HEK293 (cell line): ENCODE measurements around the gene ST3GAL5.
"Not testable (repeated sequence)": the region's sequence is repeated elsewhere in the genome, so short reads cannot be mapped to it uniquely, and the experiment has no call there.

Experiments
- CTCF ChIA-PET: fragments of 350-600 bp; formaldehyde crosslinking; extraction: SDS; loops from one replicate; lab custom pipeline; 2021; ENCODE audit warnings: antibody characterized with exemption; lab: Yijun Ruan, JAX
- POLR2A ChIA-PET: fragments of 300-600 bp; formaldehyde crosslinking; extraction: SDS; loops from one replicate; lab custom pipeline; 2020; ENCODE audit warnings: antibody characterized with exemption, inconsistent platforms; lab: Yijun Ruan, JAX
- H3K27ac ChIP-seq: fragments of 200-500 bp; sonication (Bioruptor generic); 2 replicates; pipeline ENCODE4 v1.5.1; 2014; ENCODE audit warnings: low read depth, low read length, control low read depth, inconsistent platforms; ENCODE audit errors: extremely low read depth
- H3K36me3 ChIP-seq, 2 experiments: fragments of 200-500 bp in 1 of 2; sonication (Bioruptor generic) in 1 of 2; 1 replicate in 1 of 2; 2 replicates in 1 of 2; pipeline ENCODE4 v1.5.1; 2014 to 2017; ENCODE audit warnings: inconsistent platforms in 2 of 2, low read length in 2 of 2; ENCODE audit not compliant: control insufficient read depth in 2 of 2, insufficient read depth in 1 of 2
- H3K4me1 ChIP-seq: fragments of 200-500 bp; sonication (Bioruptor generic); 2 replicates; pipeline ENCODE4 v1.5.1; 2014; ENCODE audit warnings: mild to moderate bottlenecking, low read length, inconsistent platforms; ENCODE audit not compliant: control insufficient read depth, insufficient read depth
- H3K4me3 ChIP-seq: 2 replicates; pipeline ENCODE4 v1.5.1; 2011; ENCODE audit warnings: low read depth, mild to moderate bottlenecking, control low read depth, low read length, moderate library complexity
- H3K9me3 ChIP-seq: fragments of 200-500 bp; sonication (Bioruptor generic); 2 replicates; pipeline ENCODE4 v1.5.1; 2014; ENCODE audit warnings: low read depth, low read length, inconsistent platforms; ENCODE audit not compliant: control insufficient read depth, insufficient read depth
- KLF10 ChIP-seq: fragments of 450-650 bp; IDR thresholded peaks from 2 replicates; pipeline ENCODE4 v1.5.1; 2018; ENCODE audit warnings: missing biosample characterization, mild to moderate bottlenecking, missing genetic modification characterization
- SP3 ChIP-seq: fragments of 450-650 bp; formaldehyde crosslinking; IDR thresholded peaks from 2 replicates; pipeline ENCODE4 v1.5.1; 2016; ENCODE audit warnings: missing biosample characterization, missing genetic modification characterization
- ZBTB21 ChIP-seq: fragments of 450-650 bp; formaldehyde crosslinking; IDR thresholded peaks from 2 replicates; pipeline ENCODE4 v1.5.1; 2017; ENCODE audit warnings: missing biosample characterization, missing genetic modification characterization
- ZFHX2 ChIP-seq: fragments of 450-650 bp; formaldehyde crosslinking; conservative IDR thresholded peaks from 2 replicates; pipeline ENCODE4 v1.5.1; 2016; ENCODE audit warnings: missing biosample characterization, missing genetic modification characterization
- ZNF133 ChIP-seq: fragments of 450-650 bp; formaldehyde crosslinking; IDR thresholded peaks from 2 replicates; pipeline ENCODE4 v1.5.1; 2016; ENCODE audit warnings: missing biosample characterization, missing genetic modification characterization
- ZNF157 ChIP-seq: fragments of 450-650 bp; formaldehyde crosslinking; IDR thresholded peaks from 2 replicates; pipeline ENCODE4 v1.5.1; 2016; ENCODE audit warnings: missing biosample characterization, missing genetic modification characterization
- ZNF169 ChIP-seq: fragments of 450-650 bp; formaldehyde crosslinking; IDR thresholded peaks from 2 replicates; pipeline ENCODE4 v1.5.1; 2016; ENCODE audit warnings: missing biosample characterization, missing genetic modification characterization
- ZNF335 ChIP-seq: fragments of 450-650 bp; formaldehyde crosslinking; conservative IDR thresholded peaks from 2 replicates; pipeline ENCODE4 v1.5.1; 2016; ENCODE audit warnings: missing biosample characterization, missing genetic modification characterization
- ZNF391 ChIP-seq: fragments of 450-650 bp; formaldehyde crosslinking; IDR thresholded peaks from 2 replicates; pipeline ENCODE4 v1.5.1; 2016; ENCODE audit warnings: low read depth, missing biosample characterization, missing genetic modification characterization, borderline replicate concordance
- ZNF473 ChIP-seq: fragments of 450-650 bp; formaldehyde crosslinking; IDR thresholded peaks from 2 replicates; pipeline ENCODE4 v1.5.1; 2017; ENCODE audit warnings: missing biosample characterization, missing genetic modification characterization
- ZNF48 ChIP-seq: fragments of 450-650 bp; formaldehyde crosslinking; IDR thresholded peaks from 2 replicates; pipeline ENCODE4 v1.5.1; 2016; ENCODE audit warnings: missing biosample characterization, missing genetic modification characterization
- ZNF585B ChIP-seq: fragments of 450-650 bp; formaldehyde crosslinking; IDR thresholded peaks from 2 replicates; pipeline ENCODE4 v1.5.1; 2016; ENCODE audit warnings: missing biosample characterization, missing genetic modification characterization
- ZNF776 ChIP-seq: fragments of 450-650 bp; formaldehyde crosslinking; IDR thresholded peaks from 2 replicates; pipeline ENCODE4 v1.5.0; 2017; ENCODE audit warnings: missing biosample characterization, missing genetic modification characterization, borderline replicate concordance
- ZNF792 ChIP-seq: fragments of 450-650 bp; formaldehyde crosslinking; IDR thresholded peaks from 2 replicates; pipeline ENCODE4 v1.5.1; 2016; ENCODE audit warnings: missing biosample characterization, missing genetic modification characterization
- ZNF837 ChIP-seq: fragments of 450-650 bp; formaldehyde crosslinking; IDR thresholded peaks from 2 replicates; pipeline ENCODE4 v1.5.1; 2016; ENCODE audit warnings: missing biosample characterization, missing genetic modification characterization
- ZNF843 ChIP-seq: fragments of 450-650 bp; formaldehyde crosslinking; IDR thresholded peaks from 2 replicates; pipeline ENCODE4 v1.5.1; 2016; ENCODE audit warnings: missing biosample characterization, missing genetic modification characterization
- TF ChIP-seq, protein P1 (sequence below): fragments of 450-650 bp; formaldehyde crosslinking; IDR thresholded peaks from 2 replicates; pipeline ENCODE4 v1.5.1; 2016; ENCODE audit warnings: missing biosample characterization, missing genetic modification characterization
- TF ChIP-seq, protein P2 (sequence below): fragments of 450-650 bp; formaldehyde crosslinking; IDR thresholded peaks from 2 replicates; pipeline ENCODE4 v1.5.1; 2016; ENCODE audit warnings: missing biosample characterization, missing genetic modification characterization, low read depth
- TF ChIP-seq, protein P3 (sequence below): fragments of 450-650 bp; formaldehyde crosslinking; IDR thresholded peaks from 2 replicates; pipeline ENCODE4 v1.5.1; 2016; ENCODE audit warnings: missing biosample characterization, missing genetic modification characterization
- TF ChIP-seq, protein P4 (sequence below): fragments of 450-650 bp; formaldehyde crosslinking; IDR thresholded peaks from 2 replicates; pipeline ENCODE4 v1.5.1; 2016; ENCODE audit warnings: missing biosample characterization, missing genetic modification characterization

The ST3GAL5 gene

DNA sequence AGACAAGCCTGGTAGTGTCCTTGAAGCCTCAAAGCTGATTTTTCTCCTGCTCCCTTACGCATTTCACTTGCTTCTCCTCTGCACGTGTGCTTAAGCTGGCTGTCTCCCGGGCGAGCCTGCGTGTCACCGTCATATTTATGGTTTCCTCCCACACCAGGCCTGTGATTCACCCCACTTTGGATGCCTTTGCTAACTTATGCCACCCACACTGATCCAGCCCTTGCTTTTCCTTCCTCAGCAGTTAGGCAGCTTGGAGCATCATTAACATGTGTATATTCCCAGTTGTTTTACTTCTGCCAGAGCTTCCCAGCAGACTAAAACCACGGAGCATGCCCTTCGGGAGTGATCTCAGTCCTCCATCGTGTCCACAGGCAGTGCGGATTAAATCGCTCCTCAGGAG lies 2.2 kb downstream of the ST3GAL5 start (continued):
- TF ChIP-seq, protein P1, sequence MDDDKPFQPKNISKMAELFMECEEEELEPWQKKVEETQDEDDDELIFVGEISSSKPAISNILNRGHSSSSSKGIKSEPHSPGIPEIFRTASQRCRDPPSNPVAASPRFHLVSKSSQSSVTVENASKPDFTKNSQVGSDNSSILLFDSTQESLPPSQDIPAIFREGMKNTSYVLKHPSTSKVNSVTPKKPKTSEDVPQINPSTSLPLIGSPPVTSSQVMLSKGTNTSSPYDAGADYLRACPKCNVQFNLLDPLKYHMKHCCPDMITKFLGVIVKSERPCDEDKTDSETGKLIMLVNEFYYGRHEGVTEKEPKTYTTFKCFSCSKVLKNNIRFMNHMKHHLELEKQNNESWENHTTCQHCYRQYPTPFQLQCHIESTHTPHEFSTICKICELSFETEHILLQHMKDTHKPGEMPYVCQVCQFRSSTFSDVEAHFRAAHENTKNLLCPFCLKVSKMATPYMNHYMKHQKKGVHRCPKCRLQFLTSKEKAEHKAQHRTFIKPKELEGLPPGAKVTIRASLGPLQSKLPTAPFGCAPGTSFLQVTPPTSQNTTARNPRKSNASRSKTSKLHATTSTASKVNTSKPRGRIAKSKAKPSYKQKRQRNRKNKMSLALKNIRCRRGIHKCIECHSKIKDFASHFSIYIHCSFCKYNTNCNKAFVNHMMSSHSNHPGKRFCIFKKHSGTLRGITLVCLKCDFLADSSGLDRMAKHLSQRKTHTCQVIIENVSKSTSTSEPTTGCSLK (tag by site-specific recombination): no peak
- TF ChIP-seq ZNF837 (tag by site-specific recombination) (no peak), ZNF157 (no peak), ZFHX2 (peak; percentile 97), KLF10 (tag by site-specific recombination) (no peak), ZNF48 (tag by site-specific recombination) (no peak), ZNF792 (tag by site-specific recombination) (no peak), ZNF776 (tag by site-specific recombination) (no peak)
- TF ChIP-seq, protein P2, sequence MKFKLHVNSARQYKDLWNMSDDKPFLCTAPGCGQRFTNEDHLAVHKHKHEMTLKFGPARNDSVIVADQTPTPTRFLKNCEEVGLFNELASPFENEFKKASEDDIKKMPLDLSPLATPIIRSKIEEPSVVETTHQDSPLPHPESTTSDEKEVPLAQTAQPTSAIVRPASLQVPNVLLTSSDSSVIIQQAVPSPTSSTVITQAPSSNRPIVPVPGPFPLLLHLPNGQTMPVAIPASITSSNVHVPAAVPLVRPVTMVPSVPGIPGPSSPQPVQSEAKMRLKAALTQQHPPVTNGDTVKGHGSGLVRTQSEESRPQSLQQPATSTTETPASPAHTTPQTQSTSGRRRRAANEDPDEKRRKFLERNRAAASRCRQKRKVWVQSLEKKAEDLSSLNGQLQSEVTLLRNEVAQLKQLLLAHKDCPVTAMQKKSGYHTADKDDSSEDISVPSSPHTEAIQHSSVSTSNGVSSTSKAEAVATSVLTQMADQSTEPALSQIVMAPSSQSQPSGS (tag by site-specific recombination): no peak

DNA sequence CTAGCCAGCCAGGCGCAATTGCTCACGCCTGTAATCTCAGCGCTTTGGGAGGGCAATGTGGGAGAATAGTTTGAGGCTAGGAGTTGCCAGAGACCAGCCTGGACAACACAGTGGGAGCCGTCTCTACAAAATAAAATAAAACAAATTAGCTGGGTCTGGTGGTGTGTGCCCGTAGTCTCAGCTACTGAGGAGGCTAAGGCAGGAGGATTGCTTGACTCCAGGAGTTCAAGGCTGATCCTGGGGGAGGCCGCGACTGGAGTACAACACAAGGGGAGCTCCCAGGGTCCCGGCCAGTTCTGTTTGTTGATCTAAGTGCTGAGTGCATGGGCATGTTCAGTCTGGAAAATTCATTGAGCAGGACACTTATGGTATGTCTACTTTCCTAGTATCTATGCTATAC lies 2.6 kb downstream of the ST3GAL5 start:
- TF ChIP-seq, protein P3, sequence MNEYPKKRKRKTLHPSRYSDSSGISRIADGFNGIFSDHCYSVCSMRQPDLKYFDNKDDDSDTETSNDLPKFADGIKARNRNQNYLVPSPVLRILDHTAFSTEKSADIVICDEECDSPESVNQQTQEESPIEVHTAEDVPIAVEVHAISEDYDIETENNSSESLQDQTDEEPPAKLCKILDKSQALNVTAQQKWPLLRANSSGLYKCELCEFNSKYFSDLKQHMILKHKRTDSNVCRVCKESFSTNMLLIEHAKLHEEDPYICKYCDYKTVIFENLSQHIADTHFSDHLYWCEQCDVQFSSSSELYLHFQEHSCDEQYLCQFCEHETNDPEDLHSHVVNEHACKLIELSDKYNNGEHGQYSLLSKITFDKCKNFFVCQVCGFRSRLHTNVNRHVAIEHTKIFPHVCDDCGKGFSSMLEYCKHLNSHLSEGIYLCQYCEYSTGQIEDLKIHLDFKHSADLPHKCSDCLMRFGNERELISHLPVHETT (tag by site-specific recombination): no peak
- TF ChIP-seq ZNF335 (no peak), ZNF391 (tag by site-specific recombination) (no peak), ZNF843 (tag by site-specific recombination) (no peak), SP3 (tag by site-specific recombination) (no peak), ZBTB21 (no peak), ZNF133 (tag by site-specific recombination) (no peak), ZNF169 (no peak), ZNF473 (tag by site-specific recombination) (no peak)
- TF ChIP-seq, protein P4, sequence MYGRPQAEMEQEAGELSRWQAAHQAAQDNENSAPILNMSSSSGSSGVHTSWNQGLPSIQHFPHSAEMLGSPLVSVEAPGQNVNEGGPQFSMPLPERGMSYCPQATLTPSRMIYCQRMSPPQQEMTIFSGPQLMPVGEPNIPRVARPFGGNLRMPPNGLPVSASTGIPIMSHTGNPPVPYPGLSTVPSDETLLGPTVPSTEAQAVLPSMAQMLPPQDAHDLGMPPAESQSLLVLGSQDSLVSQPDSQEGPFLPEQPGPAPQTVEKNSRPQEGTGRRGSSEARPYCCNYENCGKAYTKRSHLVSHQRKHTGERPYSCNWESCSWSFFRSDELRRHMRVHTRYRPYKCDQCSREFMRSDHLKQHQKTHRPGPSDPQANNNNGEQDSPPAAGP (tag by site-specific recombination): no peak
- TF ChIP-seq, all 188 proteins: peak for 0
- ChIA-PET POLR2A (interaction anchor here (0.6 kb wide), 1 partner anchor 16 kb away, joined by 6 read pairs; no protein-coding TSS in a partner anchor), CTCF (interaction anchor here (0.6 to 4.3 kb wide), 9 partner anchors 15 to 416 kb away, joined by 3 to 20 read pairs (median 4); no protein-coding TSS in a partner anchor)

DNA sequence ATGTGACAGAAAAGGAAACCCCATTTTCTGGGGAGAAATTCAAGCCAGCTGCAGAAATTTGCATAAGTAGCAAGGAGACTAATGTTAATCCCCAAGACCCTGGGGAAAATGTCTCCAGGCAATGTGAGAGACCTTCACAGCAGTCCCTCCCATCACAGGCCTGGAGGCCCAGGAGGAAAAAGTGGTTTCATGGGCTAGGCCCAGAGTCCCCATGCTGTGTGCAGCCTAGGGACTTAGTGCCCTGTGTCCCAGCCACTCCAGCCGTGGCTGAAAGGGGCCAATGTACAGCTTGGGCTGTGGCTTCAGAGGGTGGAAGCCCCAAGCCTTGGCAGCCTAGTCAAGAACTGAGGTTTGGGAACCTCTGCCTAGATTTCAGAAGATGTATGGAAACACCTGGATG lies 7.0 kb downstream of the ST3GAL5 start:
- H3K4me3 ChIP-seq, POLR2A ChIA-PET: not testable (repeated sequence)
- peak; percentile 94 for TF ChIP-seq ZNF585B (tag by site-specific recombination)
- TF ChIP-seq, all 188 proteins: peak for 1; not testable (repeated sequence) for 187
- H3K9me3 ChIP-seq, H3K36me3 ChIP-seq, H3K27ac ChIP-seq, CTCF ChIA-PET, H3K4me1 ChIP-seq: not testable (repeated sequence)

More for the DNA sequence above, 2.6 kb downstream of the ST3GAL5 start:
- no peak overlapping the region for H3K4me3 ChIP-seq
- no peak overlapping the region for H3K27ac ChIP-seq
- peaks cover 10% of the 10 kb centered on the region; the same call in 1 of the 2 replicates for H3K4me1 ChIP-seq
- no peaks in the 10 kb centered on the region for H3K9me3 ChIP-seq
- no peaks in the 10 kb centered on the region for H3K36me3 ChIP-seq

DNA sequence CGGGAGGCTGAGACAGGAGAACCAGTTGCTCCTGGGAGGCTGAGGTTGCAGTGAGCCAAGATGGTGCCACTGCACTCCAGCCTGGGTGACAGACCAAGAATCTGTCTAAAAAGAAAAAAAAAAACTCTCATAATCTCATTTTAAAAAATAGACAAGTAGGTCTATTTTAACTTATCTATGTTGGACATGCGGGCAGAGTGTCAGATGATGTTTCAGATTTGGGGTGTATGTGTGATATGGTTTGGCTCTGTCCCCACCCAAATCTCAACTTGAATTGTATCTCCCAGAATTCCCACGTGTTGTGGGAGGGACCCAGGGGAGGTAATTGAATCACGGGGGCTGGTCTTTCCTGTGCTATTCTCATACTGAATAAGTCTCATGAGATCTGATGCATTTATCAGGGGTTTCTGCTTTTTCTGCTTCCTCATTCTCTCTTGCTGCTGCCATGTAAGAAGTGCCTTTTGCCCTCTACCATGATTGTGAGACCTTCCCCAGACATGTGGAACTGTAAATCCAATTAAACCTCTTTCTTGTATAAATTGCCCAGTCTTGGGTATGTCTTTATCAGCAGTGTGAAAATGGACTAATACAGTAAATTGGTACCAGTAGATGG lies 8.0 kb downstream of the ST3GAL5 start:
- CTCF ChIA-PET: interaction anchor here (0.8 kb wide), 1 partner anchor 9 kb away, joined by 4 read pairs; no protein-coding TSS in a partner anchor
- H3K27ac ChIP-seq, H3K9me3 ChIP-seq, POLR2A ChIA-PET, H3K36me3 ChIP-seq, H3K4me1 ChIP-seq, H3K4me3 ChIP-seq: not testable (repeated sequence)
